Measurements from ENCODE around the gene HLCS. TPM values are rescaled to one million over a fixed set of nuclear protein-coding genes. Genes with fewer than 3 reads are reported as not detected.

Gene HLCS
- total and polyA plus RNA-seq, 2 of the 8 experiments (the other 6 are each of a cell fraction or from before 2014, with no cell fraction given) = 4.7 to 12.2 TPM

DNA sequence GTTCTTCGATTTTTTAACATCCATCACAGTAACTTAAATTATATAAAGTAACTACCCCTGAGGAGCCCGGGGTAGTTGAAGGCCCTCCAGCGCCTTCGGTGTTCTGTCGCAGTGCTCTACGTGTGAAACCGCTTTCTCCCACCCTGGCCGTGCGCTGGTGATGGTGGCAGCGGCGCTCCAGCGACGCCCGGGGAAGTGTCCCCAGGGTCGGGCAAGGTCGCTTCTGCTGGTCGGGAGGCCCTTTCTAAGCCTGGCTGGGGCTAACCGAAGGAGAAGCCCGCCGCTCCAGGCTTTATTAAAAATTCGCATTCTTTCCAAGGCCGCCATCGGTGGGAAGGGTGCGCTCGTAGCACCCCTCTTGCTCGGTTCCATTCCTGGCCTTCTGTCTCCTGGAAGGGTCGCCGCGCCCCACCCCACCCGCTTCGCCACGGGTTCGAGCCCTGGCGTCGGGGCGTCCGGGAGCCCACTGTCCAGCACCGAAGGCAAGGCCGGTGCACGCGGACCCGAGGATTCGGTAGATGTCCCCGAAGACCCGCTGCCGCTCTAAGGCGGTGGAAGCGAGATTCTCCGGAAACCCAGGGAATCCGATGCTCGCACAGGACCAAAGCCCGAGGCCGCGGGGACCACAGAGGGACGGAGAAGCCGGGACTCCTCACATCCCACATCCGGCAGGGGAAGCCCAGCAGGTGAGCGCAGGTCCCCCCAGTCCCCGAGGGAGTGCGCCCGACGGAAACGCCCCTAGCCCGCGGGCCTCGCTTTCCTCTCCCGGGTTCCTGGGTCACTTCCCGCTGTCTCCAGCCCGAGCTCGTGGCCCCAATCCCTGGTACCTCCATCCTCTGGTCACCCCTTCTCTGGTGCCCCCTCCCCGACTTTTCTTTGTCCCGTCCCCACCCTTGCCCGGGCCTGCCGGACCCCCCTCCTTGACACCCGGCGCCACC is 39.3 kb upstream of the HLCS start (continued):
- TF ChIP-seq, protein P1, sequence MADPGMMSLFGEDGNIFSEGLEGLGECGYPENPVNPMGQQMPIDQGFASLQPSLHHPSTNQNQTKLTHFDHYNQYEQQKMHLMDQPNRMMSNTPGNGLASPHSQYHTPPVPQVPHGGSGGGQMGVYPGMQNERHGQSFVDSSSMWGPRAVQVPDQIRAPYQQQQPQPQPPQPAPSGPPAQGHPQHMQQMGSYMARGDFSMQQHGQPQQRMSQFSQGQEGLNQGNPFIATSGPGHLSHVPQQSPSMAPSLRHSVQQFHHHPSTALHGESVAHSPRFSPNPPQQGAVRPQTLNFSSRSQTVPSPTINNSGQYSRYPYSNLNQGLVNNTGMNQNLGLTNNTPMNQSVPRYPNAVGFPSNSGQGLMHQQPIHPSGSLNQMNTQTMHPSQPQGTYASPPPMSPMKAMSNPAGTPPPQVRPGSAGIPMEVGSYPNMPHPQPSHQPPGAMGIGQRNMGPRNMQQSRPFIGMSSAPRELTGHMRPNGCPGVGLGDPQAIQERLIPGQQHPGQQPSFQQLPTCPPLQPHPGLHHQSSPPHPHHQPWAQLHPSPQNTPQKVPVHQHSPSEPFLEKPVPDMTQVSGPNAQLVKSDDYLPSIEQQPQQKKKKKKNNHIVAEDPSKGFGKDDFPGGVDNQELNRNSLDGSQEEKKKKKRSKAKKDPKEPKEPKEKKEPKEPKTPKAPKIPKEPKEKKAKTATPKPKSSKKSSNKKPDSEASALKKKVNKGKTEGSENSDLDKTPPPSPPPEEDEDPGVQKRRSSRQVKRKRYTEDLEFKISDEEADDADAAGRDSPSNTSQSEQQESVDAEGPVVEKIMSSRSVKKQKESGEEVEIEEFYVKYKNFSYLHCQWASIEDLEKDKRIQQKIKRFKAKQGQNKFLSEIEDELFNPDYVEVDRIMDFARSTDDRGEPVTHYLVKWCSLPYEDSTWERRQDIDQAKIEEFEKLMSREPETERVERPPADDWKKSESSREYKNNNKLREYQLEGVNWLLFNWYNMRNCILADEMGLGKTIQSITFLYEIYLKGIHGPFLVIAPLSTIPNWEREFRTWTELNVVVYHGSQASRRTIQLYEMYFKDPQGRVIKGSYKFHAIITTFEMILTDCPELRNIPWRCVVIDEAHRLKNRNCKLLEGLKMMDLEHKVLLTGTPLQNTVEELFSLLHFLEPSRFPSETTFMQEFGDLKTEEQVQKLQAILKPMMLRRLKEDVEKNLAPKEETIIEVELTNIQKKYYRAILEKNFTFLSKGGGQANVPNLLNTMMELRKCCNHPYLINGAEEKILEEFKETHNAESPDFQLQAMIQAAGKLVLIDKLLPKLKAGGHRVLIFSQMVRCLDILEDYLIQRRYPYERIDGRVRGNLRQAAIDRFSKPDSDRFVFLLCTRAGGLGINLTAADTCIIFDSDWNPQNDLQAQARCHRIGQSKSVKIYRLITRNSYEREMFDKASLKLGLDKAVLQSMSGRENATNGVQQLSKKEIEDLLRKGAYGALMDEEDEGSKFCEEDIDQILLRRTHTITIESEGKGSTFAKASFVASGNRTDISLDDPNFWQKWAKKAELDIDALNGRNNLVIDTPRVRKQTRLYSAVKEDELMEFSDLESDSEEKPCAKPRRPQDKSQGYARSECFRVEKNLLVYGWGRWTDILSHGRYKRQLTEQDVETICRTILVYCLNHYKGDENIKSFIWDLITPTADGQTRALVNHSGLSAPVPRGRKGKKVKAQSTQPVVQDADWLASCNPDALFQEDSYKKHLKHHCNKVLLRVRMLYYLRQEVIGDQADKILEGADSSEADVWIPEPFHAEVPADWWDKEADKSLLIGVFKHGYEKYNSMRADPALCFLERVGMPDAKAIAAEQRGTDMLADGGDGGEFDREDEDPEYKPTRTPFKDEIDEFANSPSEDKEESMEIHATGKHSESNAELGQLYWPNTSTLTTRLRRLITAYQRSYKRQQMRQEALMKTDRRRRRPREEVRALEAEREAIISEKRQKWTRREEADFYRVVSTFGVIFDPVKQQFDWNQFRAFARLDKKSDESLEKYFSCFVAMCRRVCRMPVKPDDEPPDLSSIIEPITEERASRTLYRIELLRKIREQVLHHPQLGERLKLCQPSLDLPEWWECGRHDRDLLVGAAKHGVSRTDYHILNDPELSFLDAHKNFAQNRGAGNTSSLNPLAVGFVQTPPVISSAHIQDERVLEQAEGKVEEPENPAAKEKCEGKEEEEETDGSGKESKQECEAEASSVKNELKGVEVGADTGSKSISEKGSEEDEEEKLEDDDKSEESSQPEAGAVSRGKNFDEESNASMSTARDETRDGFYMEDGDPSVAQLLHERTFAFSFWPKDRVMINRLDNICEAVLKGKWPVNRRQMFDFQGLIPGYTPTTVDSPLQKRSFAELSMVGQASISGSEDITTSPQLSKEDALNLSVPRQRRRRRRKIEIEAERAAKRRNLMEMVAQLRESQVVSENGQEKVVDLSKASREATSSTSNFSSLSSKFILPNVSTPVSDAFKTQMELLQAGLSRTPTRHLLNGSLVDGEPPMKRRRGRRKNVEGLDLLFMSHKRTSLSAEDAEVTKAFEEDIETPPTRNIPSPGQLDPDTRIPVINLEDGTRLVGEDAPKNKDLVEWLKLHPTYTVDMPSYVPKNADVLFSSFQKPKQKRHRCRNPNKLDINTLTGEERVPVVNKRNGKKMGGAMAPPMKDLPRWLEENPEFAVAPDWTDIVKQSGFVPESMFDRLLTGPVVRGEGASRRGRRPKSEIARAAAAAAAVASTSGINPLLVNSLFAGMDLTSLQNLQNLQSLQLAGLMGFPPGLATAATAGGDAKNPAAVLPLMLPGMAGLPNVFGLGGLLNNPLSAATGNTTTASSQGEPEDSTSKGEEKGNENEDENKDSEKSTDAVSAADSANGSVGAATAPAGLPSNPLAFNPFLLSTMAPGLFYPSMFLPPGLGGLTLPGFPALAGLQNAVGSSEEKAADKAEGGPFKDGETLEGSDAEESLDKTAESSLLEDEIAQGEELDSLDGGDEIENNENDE (IDR thresholded peaks at IDR 0.05; ENCODE audit: insufficient replicate concordance, low read length) = no peak
- TF ChIP-seq ZNF274 (IDR thresholded peaks at IDR 0.05; ENCODE audit: borderline replicate concordance, extremely low read depth, low read length) (no peak), RFX5 (IDR thresholded peaks at IDR 0.05; ENCODE audit: borderline replicate concordance, low read depth, low read length) (no peak), SP1 (IDR thresholded peaks at IDR 0.05; ENCODE audit: low read depth, low read length) (no peak), NRF1 (IDR thresholded peaks at IDR 0.05; ENCODE audit: low read depth, low read length) (no peak), HDAC6 (IDR thresholded peaks at IDR 0.05; ENCODE audit: low read depth, low read length) (no peak), CHD2 (IDR thresholded peaks at IDR 0.05; ENCODE audit: low read length) (no peak), CREB1 (IDR thresholded peaks at IDR 0.05) (no peak), BACH1 (IDR thresholded peaks at IDR 0.05; ENCODE audit: low read length) (no peak), SIN3A (conservative IDR thresholded peaks at IDR 0.05 in 1 of 2, IDR thresholded peaks at IDR 0.05 in 1 of 2; ENCODE audit: low read depth in 1 of 2, low read length in 2 of 2) (no peak)

Measured in H1 (cell line).